Pancreas (tissue), 10 donors: ENCODE data around the gene KRT4. TPM values are rescaled to one million over a fixed set of nuclear protein-coding genes. Genes with fewer than 3 reads are reported as not detected.

ENCODE experiments used
- ATAC-seq, 4 donors: fragments of 200-7000 bp; cut with Tn5 transposase; one replicate each; pipeline versions ENCODE4 v1.8.0 to v1.9.1; 2020; ENCODE audit warnings: mild to moderate bottlenecking in 4 of 4, moderate library complexity in 4 of 4
- DNase-seq, 6 donors: peaks; one replicate each; pipeline ENCODE4 v3.0.0-alpha.2; 2020
- FAIRE-seq: peaks from 2 replicates; lab custom pipeline; 2012; peaks lifted over from hg19 to GRCh38; lab: Jason Lieb, UNC
- H3K27ac ChIP-seq, 4 donors: fragments of 200-600 bp; sonication (generic); 1 replicate in 3 of 4; 2 replicates in 1 of 4; pipeline versions ENCODE4 v1.5.0 to v1.8.0; 2020
- H3K27me3 ChIP-seq, 4 donors: fragments of 200-600 bp; one replicate each; pipeline ENCODE4 v1.8.0; 2021
- H3K36me3 ChIP-seq, 3 donors: fragments of 200-600 bp; sonication (generic) in 1 of 3; one replicate each; pipeline versions ENCODE4 v1.5.0 to v1.8.0; 2020 to 2021
- H3K4me1 ChIP-seq, 3 donors: fragments of 200-600 bp; one replicate each; pipeline ENCODE4 v1.8.0; 2021
- H3K4me3 ChIP-seq, 4 donors: fragments of 200-600 bp; sonication (generic) in 2 of 4; one replicate each; pipeline versions ENCODE4 v1.5.0 to v1.8.0; 2020 to 2021
- H3K9me3 ChIP-seq, 4 donors: fragments of 200-600 bp; one replicate each; pipeline ENCODE4 v1.8.0; 2021
- WGBS, 2 donors: extraction: QIAGEN DNeasy Blood & Tissue Kit; methylation state at CpG; one replicate each; pipeline ENCODE4 v1.1.7; 2013; 5-methylcytosine and 5-hydroxymethylcytosine counted together
- intact Hi-C, 3 donors: fragments of 100-400 bp; cut with DNase I; formaldehyde crosslinking; loops; one replicate each; pipeline versions ENCODE4 v1.11.1 to v1.14.2; 2022
- polyA plus RNA-seq, 2 donors: library from polyadenylated mRNA; stranded (reverse); fragments of 200-250 nt; gene quantifications; one replicate each; pipeline ENCODE4 v1.2.3, GENCODE V29; 2013
- total RNA-seq, 6 donors: library from RNA; stranded (reverse); fragmentation: NEBNext Ultra II Directional in 4 of 6; extraction: Animal tissue kit (Norgen Biotek cat#: 25700) in 4 of 6; gene quantifications; one replicate each; pipeline versions ENCODE4 v1.2.1 to v1.2.4, GENCODE V29; 2021 to 2023
- TF ChIP-seq, protein P1 (sequence below), 4 donors: fragments of 200-600 bp; sonication (generic) in 3 of 4; IDR thresholded peaks; one replicate each; pipeline versions ENCODE4 v1.5.0 to v1.8.0; 2021; ENCODE audit warnings: antibody characterized with exemption in 4 of 4
- donor health status: healthy with polysubstance abuse.
- donor health status: DM: no; HTN: no; CAD: no; lungs with moderate emphysema.
- donor health status: DM: no; HTN: no; CAD: no.
- donor health status: control.
- donor health status: control.
- donor health status: Bipolar disorder and iron deficiency.
- donor health status: DM: yes; HTN: yes; CAD: no.
- donor health status: DM: no; HTN: no; CAD: no.
- donor health status: DM: no; HTN: no; CAD: no.
- donor health status: DM: yes; HTN: yes; CAD: no.

KRT4 gene
- total and polyA plus RNA-seq, 8 donors = 0.09 to 1.9 (median 0.26) TPM; not detected in 1

DNA sequence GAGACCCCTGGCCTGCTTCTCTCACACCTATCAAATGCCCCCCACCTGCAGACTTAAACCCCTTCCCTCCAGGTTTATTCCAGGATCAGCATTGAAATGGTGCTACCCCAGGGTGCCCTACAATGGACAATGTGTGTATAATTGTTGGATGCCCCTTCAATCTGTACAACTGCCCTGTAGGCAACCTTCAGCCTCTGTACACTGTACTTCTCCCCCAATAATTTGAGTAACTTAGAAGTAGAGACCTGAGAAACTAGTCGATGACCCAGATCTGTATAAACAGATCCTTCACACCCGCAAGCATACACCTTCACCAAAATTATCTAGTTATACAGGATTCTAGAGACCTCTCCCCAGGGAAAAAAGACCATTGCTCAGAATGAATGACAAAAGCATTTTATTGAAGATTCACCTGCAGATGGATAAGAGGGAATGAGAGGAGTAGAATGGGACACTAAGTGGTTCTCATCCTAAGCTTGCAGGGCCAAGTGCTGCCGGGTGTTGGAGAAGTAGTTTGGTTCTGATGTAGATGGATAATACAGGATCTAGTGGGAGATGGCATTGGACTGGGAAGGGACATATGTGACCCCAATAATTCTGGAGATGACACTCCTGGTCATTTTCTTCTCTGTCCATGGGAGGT lies 7.6 kb downstream of the KRT4 start:
- WGBS, 2 donors = 92 to 96% methylated on average over 3 of the region's 3 CpGs
- no peak for FAIRE-seq
- DNase-seq = no peak
- H3K9me3 ChIP-seq = no peaks in the 10 kb centered on the region
- H3K27me3 ChIP-seq = no peaks in the 10 kb centered on the region
- H3K27ac ChIP-seq = no peak overlapping the region
- no peak overlapping the region for H3K4me3 ChIP-seq
- ATAC-seq = no peak
- intact Hi-C loops = no loop called here
- no peaks in the 10 kb centered on the region for H3K4me1 ChIP-seq
- no peaks in the 10 kb centered on the region for H3K36me3 ChIP-seq
- TF ChIP-seq, protein P1, sequence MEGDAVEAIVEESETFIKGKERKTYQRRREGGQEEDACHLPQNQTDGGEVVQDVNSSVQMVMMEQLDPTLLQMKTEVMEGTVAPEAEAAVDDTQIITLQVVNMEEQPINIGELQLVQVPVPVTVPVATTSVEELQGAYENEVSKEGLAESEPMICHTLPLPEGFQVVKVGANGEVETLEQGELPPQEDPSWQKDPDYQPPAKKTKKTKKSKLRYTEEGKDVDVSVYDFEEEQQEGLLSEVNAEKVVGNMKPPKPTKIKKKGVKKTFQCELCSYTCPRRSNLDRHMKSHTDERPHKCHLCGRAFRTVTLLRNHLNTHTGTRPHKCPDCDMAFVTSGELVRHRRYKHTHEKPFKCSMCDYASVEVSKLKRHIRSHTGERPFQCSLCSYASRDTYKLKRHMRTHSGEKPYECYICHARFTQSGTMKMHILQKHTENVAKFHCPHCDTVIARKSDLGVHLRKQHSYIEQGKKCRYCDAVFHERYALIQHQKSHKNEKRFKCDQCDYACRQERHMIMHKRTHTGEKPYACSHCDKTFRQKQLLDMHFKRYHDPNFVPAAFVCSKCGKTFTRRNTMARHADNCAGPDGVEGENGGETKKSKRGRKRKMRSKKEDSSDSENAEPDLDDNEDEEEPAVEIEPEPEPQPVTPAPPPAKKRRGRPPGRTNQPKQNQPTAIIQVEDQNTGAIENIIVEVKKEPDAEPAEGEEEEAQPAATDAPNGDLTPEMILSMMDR (IDR thresholded peaks at IDR 0.05) = no peak

DNA sequence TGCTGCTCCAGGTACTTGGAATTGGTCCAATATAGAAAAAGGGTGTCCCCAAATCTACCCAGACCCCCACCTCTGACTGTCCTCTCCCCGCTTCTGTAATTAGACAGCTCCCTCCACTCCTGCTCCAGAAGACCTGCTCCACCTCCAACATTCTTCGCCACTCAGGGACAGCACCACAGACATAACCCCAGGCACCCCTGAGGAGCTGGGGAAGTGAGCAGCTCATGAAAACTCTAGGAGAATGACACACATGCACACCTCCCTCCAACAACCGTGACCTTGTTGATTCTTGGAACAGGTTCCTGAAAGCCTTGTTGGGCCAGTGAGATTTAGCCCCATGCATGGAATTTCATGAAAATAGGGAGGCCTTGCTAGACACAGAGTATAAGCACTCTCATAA lies 8.2 kb downstream of the KRT4 start:
- Histone ChIP-seq H3K27me3 (no peaks in the 10 kb centered on the region), H3K4me1 (no peaks in the 10 kb centered on the region), H3K4me3 (no peak overlapping the region), H3K27ac (no peak overlapping the region), H3K36me3 (no peaks in the 10 kb centered on the region), H3K9me3 (no peaks in the 10 kb centered on the region)
- FAIRE-seq (no peak), ATAC-seq (no peak), DNase-seq (no peak)
- whole genome bisulfite sequencing, 2 donors = 62 to 70% methylated on average over 3 of the region's 3 CpGs
- intact Hi-C loops = no loop called here
- TF ChIP-seq, protein P1 (IDR thresholded peaks at IDR 0.05) = no peak

DNA sequence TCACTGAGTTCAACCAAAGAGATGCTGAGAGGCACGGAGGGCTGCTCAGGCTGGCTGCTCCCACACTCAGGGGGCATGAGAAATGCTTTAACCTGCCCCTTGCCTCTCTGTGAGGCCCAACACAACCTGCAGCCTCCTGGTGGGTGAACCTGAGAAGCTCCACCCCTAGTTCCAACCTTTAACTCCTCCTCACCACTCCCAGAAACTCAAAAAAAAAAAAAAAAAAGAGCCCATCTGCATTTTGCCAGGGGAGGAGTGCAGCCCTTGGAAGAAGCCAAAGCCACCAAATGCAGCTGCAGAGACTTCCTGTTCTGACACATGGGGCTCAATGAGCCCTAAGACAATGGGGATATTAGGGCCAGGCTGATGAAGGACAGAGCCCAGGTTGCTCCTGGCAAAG lies 8.9 kb downstream of the KRT4 start:
- WGBS, 2 donors = 29 to 50% methylated on average over 1 of the region's 1 CpG
- Histone ChIP-seq H3K27ac (no peak overlapping the region), H3K4me3 (no peak overlapping the region), H3K36me3 (no peaks in the 10 kb centered on the region), H3K27me3 (no peaks in the 10 kb centered on the region), H3K4me1 (peaks cover 0 to 4% (median 0%) of the 10 kb centered on the region in 3 donors), H3K9me3 (no peaks in the 10 kb centered on the region)
- intact Hi-C loops = no loop called here
- ATAC-seq (no peak), DNase-seq (no peak), FAIRE-seq (no peak)
- TF ChIP-seq, protein P1 (IDR thresholded peaks at IDR 0.05) = no peak

DNA sequence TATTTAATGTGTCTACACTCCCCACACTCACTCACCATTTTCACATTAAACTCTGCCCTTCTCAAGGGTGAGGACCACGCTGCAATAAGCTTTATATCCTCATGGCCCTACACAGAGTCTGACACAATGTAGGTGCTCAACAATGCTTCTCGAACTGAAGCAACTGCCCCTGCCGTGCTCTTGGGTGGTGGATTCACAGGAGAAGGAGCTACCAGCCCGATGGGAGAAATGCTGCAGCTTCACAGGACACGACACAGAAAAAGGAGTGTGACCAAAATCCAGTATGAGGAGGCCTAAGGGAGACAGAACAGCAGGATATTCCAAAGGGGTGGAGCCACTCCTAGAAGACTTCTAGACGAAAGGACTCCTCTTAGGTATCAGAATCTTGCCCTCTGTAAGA lies 11.5 kb downstream of the KRT4 start:
- peaks cover 0 to 4% (median 0%) of the 10 kb centered on the region in 3 donors for H3K4me1 ChIP-seq
- H3K4me3 ChIP-seq = no peak overlapping the region
- WGBS, 2 donors = 61 to 64% methylated on average over 6 of the region's 6 CpGs
- H3K9me3 ChIP-seq = no peaks in the 10 kb centered on the region
- TF ChIP-seq, protein P1 (IDR thresholded peaks at IDR 0.05) = no peak
- no peak overlapping the region for H3K27ac ChIP-seq
- intact Hi-C loops = no loop called here
- H3K27me3 ChIP-seq = no peaks in the 10 kb centered on the region
- no peak for DNase-seq
- ATAC-seq = no peak
- no peaks in the 10 kb centered on the region for H3K36me3 ChIP-seq
- no peak for FAIRE-seq

DNA sequence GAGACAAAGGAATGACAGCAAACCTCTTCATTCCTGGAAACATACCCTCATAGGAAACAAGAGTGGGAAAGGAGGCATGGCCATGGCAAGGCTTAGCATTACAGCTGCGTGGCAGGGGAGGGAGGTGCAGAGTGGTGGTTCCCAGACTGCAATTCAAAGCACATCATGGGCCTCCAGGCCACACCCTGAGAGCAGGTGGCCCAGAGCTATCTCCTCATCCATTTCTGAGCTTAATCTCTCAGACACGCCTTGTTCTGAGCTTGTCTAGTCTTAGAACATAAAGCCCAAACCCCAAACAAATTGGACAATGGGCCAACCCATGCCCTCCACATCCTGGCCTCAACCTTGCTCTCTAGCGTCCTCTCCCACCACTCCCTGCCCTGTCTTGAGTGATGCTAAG lies 12.1 kb downstream of the KRT4 start:
- TF ChIP-seq, protein P1 (IDR thresholded peaks at IDR 0.05) = no peak
- WGBS, 2 donors = 59 to 69% methylated on average over 3 of the region's 3 CpGs
- no peaks in the 10 kb centered on the region for H3K27me3 ChIP-seq
- H3K36me3 ChIP-seq = no peaks in the 10 kb centered on the region
- FAIRE-seq (no peak), DNase-seq (no peak), ATAC-seq (no peak)
- no peaks in the 10 kb centered on the region for H3K9me3 ChIP-seq
- no peak overlapping the region for H3K4me3 ChIP-seq
- no peak overlapping the region for H3K27ac ChIP-seq
- intact Hi-C loops = no loop called here
- H3K4me1 ChIP-seq = peaks cover 0 to 4% (median 0%) of the 10 kb centered on the region in 3 donors
